ENCODE measurements around the gene GRIK2.

The GRIK2 gene

DNA sequence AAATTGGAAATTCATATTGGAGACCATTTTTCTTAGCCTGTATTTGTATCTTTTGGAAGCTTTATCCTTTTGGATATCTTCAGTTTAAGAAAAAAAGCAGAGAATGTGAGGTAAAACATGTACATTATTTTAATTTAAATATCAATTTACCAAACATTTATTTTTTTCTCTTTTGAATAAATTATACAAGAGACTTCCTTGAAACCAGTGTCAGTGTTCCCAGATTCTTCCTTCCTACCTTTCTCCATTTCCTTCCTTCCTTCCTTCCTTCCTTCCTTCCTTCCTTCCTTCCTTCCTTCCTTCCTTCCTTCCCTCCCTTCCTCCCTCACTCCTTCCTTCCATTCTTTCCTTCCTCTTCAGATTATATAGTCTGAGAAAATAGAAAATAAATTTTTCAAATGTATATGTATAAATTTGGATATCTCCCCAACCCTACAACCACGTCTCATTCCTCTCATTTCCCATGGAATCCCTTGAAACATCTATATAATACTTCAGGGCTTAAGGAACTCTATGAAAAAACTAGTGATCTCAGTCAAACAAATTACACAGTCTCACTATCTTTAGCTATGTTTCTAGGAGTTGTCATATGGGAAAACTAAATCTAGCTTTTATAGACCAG lies 528.4 kb downstream of the GRIK2 start:
- DNase-seq: no peak

DNA sequence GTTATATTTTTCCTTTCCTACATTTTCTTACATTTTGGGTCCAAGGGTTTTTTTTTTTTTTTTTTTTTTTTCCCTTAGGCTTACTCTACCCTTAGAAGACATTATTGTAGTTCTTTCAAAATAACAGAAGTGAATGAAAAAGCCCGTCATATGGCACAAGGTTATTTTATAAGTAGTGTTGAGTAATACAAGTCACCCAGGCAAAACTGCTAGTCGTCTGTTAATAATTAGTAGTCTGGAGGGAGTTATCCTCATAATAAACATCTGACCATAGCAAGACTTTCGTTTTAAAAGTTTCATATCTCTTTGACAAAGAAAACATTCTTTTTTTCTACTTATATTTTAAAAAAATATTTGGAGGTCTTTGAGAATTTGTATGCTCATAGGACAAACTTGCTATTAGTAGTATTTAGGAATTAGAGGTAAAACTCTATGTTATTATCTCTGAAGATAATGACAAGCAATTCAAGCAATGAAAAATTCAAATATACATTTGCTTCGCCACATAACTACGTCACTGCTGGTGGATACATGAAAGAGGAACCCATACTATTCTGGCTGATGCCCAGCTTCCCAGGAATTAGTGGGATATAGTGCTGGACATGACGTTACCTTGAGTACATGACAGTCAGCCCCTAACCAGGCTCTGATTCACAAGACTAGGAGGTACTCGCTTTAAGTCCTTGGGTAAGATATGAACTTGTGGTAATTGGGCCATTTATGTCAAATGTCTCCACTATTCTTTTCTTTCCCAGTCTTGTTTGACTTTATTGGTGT lies 532.8 kb downstream of the GRIK2 start:
- no peak for DNase-seq

DNA sequence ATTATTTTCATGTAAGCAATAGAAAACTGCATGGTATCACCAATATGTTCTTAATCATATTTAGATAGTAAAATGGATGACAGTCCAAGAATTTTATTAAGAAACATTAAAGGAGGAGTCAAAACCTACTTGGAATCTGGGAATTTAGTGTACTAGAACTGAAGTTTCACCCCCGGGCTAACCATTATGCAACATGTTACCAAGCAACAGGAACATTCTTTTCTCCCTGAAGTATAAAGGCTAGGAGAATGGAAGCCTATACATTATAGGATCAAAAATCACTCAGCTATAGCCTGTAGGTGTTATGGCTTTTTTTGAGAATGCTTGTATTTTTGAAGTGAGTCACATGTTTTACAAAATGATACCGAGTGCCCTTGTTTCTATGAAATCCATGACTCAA lies 538.3 kb downstream of the GRIK2 start:
- DNase-seq: no peak

DNA sequence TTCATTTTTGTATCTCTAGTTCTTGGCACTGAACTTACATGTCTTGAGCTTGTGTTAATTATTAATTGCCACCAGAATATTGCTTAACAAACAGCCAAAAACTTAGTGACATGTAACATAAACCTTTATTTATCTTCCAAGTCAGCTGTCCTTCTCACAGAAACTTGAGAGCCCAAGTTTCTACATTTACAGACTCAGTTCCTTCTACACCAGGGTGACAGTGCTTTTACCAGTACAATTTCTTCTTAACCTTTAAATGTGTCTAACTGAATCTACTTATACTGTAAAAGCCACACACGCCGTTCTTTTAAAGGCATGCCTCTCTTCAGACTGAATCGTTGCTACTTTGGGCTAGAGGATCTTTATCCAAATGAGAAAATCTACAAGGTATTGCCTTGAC lies 539.2 kb downstream of the GRIK2 start:
- no peak for DNase-seq

- no peak for DNase-seq
Observed at GRCh38 chr6:101935732-101936131, 542.2 kb downstream of the GRIK2 start.

GRCh38 chr6:101936516-101936915 lies 543.0 kb downstream of the GRIK2 start:
- DNase-seq: no peak

DNA sequence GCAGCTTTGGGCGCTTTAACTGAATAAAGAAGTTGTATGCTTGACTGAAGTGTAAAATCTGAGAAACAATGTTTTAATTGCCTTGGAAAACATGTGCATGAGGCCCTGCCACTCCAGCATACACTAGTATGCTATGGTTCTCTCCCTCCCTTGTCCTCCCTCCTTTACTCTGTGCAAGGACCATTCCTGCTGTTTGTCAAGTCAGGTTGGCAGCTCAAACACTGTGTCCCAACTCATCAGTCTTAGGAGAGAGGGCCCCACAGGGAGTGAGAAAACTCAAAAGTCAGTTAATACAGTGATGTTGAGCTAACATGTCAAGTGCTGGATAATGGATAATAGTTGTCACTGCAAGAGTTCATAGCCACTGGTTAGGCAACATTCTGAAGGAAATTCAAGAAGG lies 543.6 kb downstream of the GRIK2 start:
- DNase-seq: no peak

DNA sequence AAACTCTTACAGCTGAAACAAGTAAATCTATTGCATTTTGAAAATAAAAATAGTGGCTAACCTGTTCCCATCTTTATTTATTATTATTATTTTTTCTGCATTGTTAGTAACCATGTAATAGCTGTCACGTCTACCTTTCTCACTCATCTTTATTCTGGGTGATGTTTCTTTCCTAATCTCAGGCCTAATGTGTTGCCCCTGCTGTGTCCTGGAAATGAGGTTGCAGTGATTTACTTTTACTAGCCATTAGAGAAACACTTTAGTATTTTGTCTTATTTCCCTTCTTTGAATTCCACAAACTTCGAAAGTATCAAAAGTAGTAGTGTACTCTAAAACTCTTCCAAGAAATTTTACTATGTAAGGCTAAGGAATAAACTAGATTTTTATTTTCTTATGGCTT lies 546.9 kb downstream of the GRIK2 start:
- no peak for DNase-seq

DNA sequence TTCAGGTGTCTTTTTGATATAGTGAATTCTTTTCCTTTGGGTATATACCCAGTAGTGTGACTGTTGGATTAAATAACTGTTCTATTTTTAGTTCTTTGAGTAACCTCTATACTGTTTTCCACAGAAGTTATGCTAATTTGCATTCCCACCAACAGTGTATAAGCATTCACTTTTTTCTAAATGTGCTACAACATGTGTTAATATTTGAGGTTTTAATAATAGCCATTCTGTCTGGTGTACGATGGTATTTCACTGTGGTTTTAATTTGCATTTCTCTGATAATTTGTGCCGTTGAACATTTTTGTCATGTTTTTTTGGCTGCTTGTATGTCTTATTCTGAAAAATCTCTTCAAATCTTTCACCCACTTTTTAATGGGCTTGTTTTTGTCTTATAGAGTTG lies 563.5 kb downstream of the GRIK2 start:
- no peak for DNase-seq

DNA sequence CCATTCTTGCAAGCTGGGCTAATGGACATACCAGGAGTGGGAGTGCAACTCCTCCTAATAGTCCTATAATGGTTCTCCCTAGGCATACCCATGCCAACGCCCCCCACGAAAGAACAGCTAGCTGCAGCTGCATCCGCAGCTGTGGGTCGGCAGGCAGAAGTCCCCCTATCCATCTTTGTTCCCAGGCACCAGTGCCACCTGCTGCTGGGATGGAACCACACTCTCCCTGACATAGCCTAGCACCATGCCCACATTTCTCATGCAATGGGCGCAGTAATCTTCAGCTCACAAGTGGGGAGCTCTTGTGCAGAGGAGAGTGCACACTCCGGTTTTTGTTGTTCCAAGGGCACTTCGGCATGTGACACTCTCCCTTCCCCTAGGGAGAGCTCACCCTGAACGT lies 567.8 kb downstream of the GRIK2 start:
- DNase-seq: no peak

- DNase-seq: no peak
Observed at GRCh38 chr6:101980924-101981323, 587.4 kb downstream of the GRIK2 start.

DNA sequence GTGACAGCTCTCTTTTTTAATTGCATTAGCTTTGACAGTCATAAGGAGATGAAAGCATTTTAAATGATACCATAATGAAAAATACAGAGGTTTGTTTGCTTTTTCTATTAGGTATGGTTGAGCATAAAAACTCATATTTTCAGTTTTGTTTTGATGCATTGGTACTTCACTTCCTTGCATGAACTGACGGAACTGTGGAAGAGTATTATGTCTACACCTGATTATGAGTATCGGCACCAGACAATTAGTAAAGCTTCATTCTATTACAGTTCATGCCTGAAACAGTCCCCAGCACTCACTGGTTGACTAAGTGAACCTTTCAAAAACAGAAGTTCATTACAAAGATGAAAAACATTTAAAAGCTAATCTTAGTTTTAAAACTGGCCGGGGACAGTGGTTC lies 593.0 kb downstream of the GRIK2 start:
- DNase-seq: no peak

- DNase-seq: no peak
Observed at GRCh38 chr6:101992286-101992685, 598.8 kb downstream of the GRIK2 start.

GRCh38 chr6:101994521-101994920 lies 601.0 kb downstream of the GRIK2 start:
- no peak for DNase-seq

- no peak for DNase-seq
Observed at GRCh38 chr6:102015431-102015830, 621.9 kb downstream of the GRIK2 start.

- no peak for DNase-seq
Observed at GRCh38 chr6:102022281-102022680, 628.8 kb downstream of the GRIK2 start.

- DNase-seq: no peak
Observed at GRCh38 chr6:102022803-102023202, 629.3 kb downstream of the GRIK2 start.

DNA sequence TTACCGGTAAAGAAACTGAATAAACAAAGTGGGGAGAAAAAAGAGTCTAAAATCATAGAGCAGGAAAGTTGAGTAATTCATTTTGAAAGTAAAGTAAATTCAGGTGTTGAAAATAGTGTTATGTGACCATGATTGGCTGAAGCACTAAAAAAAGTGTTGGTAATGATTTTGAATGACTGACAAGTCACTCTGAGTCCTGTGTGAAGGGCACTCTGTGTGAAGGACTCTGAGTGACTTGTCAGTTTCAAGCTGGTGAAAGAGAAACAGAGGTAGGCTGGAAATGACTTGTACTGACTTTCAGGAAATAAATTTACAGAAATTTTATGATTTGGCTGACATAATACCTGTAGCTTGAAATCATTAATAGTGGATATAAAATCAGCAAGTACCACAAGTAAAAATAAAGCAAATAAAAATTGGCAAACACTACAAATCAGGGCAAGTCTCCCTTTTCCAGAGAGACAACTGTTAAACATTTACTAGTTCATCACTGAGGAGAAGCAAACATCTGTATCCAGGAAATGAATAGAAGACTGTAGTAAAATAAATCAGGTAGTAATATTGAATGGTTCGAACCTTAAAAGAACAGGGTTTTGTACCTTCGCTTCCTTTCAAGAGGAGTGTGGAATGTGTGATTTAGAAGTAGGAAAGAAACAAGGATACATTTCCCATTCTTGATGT lies 630.6 kb downstream of the GRIK2 start:
- no peak for DNase-seq

- DNase-seq: no peak
Observed at GRCh38 chr6:102026649-102027048, 633.1 kb downstream of the GRIK2 start.

GRCh38 chr6:102028176-102028575 lies 634.7 kb downstream of the GRIK2 start:
- DNase-seq: no peak

DNA sequence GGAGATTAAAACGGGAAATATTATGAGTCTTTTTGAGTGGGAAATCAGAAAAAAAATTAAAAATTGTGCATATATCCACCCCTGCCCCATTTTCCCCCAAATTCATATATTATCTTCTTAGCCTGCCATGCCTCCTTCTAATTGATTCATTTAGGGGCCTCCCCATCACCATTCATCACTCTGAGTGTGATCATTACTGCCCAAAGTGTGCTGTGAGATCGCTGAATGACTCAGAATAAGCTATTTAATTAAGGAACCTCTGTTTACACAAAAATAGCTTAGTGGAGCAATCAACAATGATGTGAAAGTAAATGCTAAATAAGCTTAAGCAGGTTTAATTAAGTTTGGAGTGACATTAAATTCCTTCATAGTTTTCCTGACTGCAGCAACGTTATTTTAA lies 645.5 kb downstream of the GRIK2 start:
- DNase-seq: no peak

- no peak for DNase-seq
Observed at GRCh38 chr6:102039441-102039840, 645.9 kb downstream of the GRIK2 start.

- DNase-seq: no peak
Observed at GRCh38 chr6:102051001-102051400, 657.5 kb downstream of the GRIK2 start.

DNA sequence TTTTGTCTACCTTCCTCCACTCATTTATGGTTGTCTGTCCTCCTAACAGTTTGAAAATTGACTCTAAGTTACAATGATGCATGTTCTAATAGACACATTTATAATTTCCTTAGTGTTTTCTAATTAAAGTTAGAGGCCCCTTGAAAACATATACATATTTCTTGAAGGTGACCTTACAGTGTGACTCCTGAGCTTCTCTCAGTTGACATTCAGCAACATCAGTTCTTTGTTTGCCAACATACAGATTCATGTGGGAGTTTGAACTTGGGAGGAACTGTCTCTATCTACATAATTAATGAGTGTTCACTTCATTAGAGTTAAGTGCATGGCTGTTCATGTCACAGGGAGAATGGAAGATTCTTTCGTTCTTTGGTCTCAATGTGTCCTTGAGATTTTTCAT lies 658.2 kb downstream of the GRIK2 start:
- DNase-seq: no peak
